ENCODE data around the gene HEY2. TPM values are rescaled to one million over a fixed set of nuclear protein-coding genes. Genes with fewer than 3 reads are reported as not detected.

The HEY2 gene
- total RNA-seq, 1 experiment from 2014 or later = 6.6 TPM

GRCh38 chr6:125802383-125802782 lies 53.0 kb downstream of the HEY2 start:
- Histone ChIP-seq H3K9me3 (ENCODE audit: control insufficient read depth, low read depth, low read length) (no peaks in the 10 kb centered on the region), H3K56ac (ENCODE audit: insufficient read length, low read depth, low read length) (no peak overlapping the region), H3K79me1 (ENCODE audit: insufficient read depth, low read depth, low read length, poor library complexity, severe bottlenecking) (no peaks in the 10 kb centered on the region), H3K4me2 (ENCODE audit: insufficient read depth, insufficient read length, low read length) (no peak overlapping the region), H4K20me1 (ENCODE audit: control insufficient read depth, insufficient read depth, insufficient read length) (no peaks in the 10 kb centered on the region), H3K14ac (ENCODE audit: insufficient read depth, low read length) (no peak overlapping the region), H4K8ac (replicated peaks; ENCODE audit: insufficient read length, low read depth, low read length) (no peak overlapping the region), H3K4ac (ENCODE audit: low read depth, low read length) (no peak overlapping the region), H2BK20ac (ENCODE audit: low read depth, low read length, poor library complexity, severe bottlenecking) (no peak overlapping the region), H2BK120ac (ENCODE audit: low read depth, low read length, poor library complexity, severe bottlenecking) (no peak overlapping the region), H3K27me3 (ENCODE audit: insufficient read depth, low read length) (no peaks in the 10 kb centered on the region), H2BK12ac (ENCODE audit: insufficient read length, low read depth, low read length) (no peak overlapping the region), H3K23ac (ENCODE audit: insufficient read length, low read depth, low read length) (no peak overlapping the region), H3T11ph (ENCODE audit: low read length) (no peak overlapping the region), H3K79me2 (ENCODE audit: insufficient read depth, low read length) (no peaks in the 10 kb centered on the region), H2BK15ac (ENCODE audit: low read depth, low read length) (no peak overlapping the region), H3K18ac (ENCODE audit: insufficient read length, low read depth, low read length) (no peak overlapping the region), H2AK5ac (ENCODE audit: insufficient read length, low read length) (no peak overlapping the region), H2BK5ac (ENCODE audit: insufficient read length, low read length) (no peak overlapping the region), H4K91ac (ENCODE audit: insufficient read length, low read depth, low read length) (no peak overlapping the region), H3K23me2 (ENCODE audit: insufficient read length, low read depth, low read length, poor library complexity, severe bottlenecking) (no peaks in the 10 kb centered on the region), H3K27ac (ENCODE audit: insufficient read length, low read depth, low read length) (no peak overlapping the region), H4K5ac (ENCODE audit: insufficient read length, low read depth, low read length) (no peak overlapping the region), H3K4me1 (ENCODE audit: insufficient read depth, low read length) (peaks cover 3% of the 10 kb centered on the region; the same call in 1 of the 2 replicates), H3K9ac (ENCODE audit: extremely low read depth, insufficient read length, low read length) (no peak overlapping the region), H2AFZ (ENCODE audit: low read length) (no peak overlapping the region)
- H3K27me3 Mint-ChIP-seq (ENCODE audit: low read depth) = no peaks in the 10 kb centered on the region
- H3K9me3 Mint-ChIP-seq = no peaks in the 10 kb centered on the region
- TF ChIP-seq CTCF (conservative IDR thresholded peaks at IDR 0.05) = no peak
- no peaks in the 10 kb centered on the region for H3K4me1 Mint-ChIP-seq
- H3K27ac Mint-ChIP-seq = no peak overlapping the region
- H3K36me3 Mint-ChIP-seq (ENCODE audit: insufficient read depth in 1 of 3, low read depth in 3 of 3) = no peaks in the 10 kb centered on the region
- DNase-seq = no peak
- H3K4me3 Mint-ChIP-seq = no peak overlapping the region
- WGBS (ENCODE audit: extremely low coverage, insufficient read length, low lambda C conversion rate) = no CpG with 5 or more reads among the region's 2 CpGs

Data from H9 (cell line).